ENCODE measurements around the gene PLD6.

GRCh38 chr17:17246879-17247278, 40.7 kb upstream of the PLD6 start:
- TF ChIP-seq CTCF (conservative IDR thresholded peaks at IDR 0.05; ENCODE audit: low read length) (no peak), EZH2phosphoT487 (IDR thresholded peaks at IDR 0.05; ENCODE audit: borderline replicate concordance) (no peak)

Data from Loucy (cell line).